Suprapubic skin (tissue), 4 donors: ENCODE measurements around the gene LRIF1. TPM values are rescaled to one million over a fixed set of nuclear protein-coding genes. Genes with fewer than 3 reads are reported as not detected.

Experiments used
- DNase-seq, 2 donors: peaks; one replicate each; pipeline ENCODE4 v3.0.0-alpha.2; 2019; ENCODE audit warnings: low spot score in 2 of 2
- H3K27ac ChIP-seq: fragments of 200-600 bp; sonication (generic); one replicate; pipeline ENCODE4 v1.5.1; 2019
- H3K27me3 ChIP-seq: fragments of 200-600 bp; sonication (generic); one replicate; pipeline ENCODE4 v1.5.1; 2019
- H3K36me3 ChIP-seq: fragments of 200-600 bp; sonication (generic); one replicate; pipeline ENCODE4 v1.5.1; 2019
- H3K4me1 ChIP-seq: fragments of 200-600 bp; sonication (generic); one replicate; pipeline ENCODE4 v1.5.1; 2019
- H3K4me3 ChIP-seq: fragments of 200-600 bp; sonication (generic); one replicate; pipeline ENCODE4 v1.5.1; 2019; ENCODE audit warnings: mild to moderate bottlenecking
- H3K9me3 ChIP-seq: fragments of 200-600 bp; sonication (generic); one replicate; pipeline ENCODE4 v1.5.1; 2019
- EP300 ChIP-seq: sonication (generic); formaldehyde crosslinking; IDR thresholded peaks from one replicate; pipeline ENCODE4 v1.6.1; 2017; ENCODE audit warnings: antibody characterized with exemption
- POLR2A ChIP-seq, 2 donors: fragments of 450-650 bp; IDR thresholded peaks; one replicate each; pipeline ENCODE4 v1.6.1; 2017; ENCODE audit warnings: antibody characterized with exemption in 2 of 2, mild to moderate bottlenecking in 2 of 2, moderate library complexity in 2 of 2
- POLR2AphosphoS5 ChIP-seq, 3 donors: sonication (generic); formaldehyde crosslinking; IDR thresholded peaks; one replicate each; pipeline ENCODE4 v1.6.1; 2017; ENCODE audit warnings: antibody characterized with exemption in 3 of 3
- WGBS: methylation state at CpG from one replicate; pipeline ENCODE4 v1.1.5; 2018; 5-methylcytosine and 5-hydroxymethylcytosine counted together
- total RNA-seq, 4 donors: library from RNA; depleted of rRNA; stranded (reverse); fragments of >200 nt; gene quantifications; one replicate each; pipeline ENCODE4 v1.1.0, GENCODE V29; 2016
- TF ChIP-seq, protein P1 (sequence below), 2 donors: fragments of 200-600 bp in 1 of 2; fragments of 450-650 bp in 1 of 2; sonication (generic) in 1 of 2; IDR thresholded peaks; one replicate each; pipeline ENCODE4 v1.5.1; 2016 to 2019; ENCODE audit warnings: antibody characterized with exemption in 2 of 2, mild to moderate bottlenecking in 1 of 2, moderate library complexity in 1 of 2

Gene LRIF1
- total RNA-seq, 4 donors from 2014 or later: 7.9 to 11.5 (median 8.7) TPM

DNA sequence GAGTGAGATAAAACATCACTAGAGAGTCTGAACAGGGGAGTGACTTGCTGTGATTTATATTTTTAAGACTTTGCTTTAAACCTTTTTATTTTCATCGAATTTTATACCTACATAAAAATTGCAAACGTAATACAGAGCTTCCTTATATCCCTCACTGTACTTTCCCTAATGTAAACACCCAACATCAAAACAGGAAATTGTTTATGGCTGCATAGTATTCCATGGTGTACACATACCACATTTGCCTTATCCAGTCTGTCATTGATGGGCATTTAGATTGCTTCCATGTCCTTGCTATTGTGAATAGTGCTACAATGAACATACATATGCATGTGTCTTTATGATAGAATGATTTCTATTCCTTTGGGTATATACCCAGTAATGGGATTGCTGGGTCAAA, 34.8 kb downstream of the LRIF1 start:
- Histone ChIP-seq H3K27me3 (no peaks in the 10 kb centered on the region), H3K9me3 (no peaks in the 10 kb centered on the region), H3K36me3 (no peaks in the 10 kb centered on the region), H3K4me3 (no peak overlapping the region), H3K4me1 (no peaks in the 10 kb centered on the region), H3K27ac (no peak overlapping the region)
- no peak for DNase-seq
- WGBS: 78% methylated on average over 2 of the region's 2 CpGs
- TF ChIP-seq POLR2A (IDR thresholded peaks at IDR 0.05) (no peak), EP300 (no peak), POLR2AphosphoS5 (IDR thresholded peaks at IDR 0.05) (no peak)
- TF ChIP-seq, protein P1, sequence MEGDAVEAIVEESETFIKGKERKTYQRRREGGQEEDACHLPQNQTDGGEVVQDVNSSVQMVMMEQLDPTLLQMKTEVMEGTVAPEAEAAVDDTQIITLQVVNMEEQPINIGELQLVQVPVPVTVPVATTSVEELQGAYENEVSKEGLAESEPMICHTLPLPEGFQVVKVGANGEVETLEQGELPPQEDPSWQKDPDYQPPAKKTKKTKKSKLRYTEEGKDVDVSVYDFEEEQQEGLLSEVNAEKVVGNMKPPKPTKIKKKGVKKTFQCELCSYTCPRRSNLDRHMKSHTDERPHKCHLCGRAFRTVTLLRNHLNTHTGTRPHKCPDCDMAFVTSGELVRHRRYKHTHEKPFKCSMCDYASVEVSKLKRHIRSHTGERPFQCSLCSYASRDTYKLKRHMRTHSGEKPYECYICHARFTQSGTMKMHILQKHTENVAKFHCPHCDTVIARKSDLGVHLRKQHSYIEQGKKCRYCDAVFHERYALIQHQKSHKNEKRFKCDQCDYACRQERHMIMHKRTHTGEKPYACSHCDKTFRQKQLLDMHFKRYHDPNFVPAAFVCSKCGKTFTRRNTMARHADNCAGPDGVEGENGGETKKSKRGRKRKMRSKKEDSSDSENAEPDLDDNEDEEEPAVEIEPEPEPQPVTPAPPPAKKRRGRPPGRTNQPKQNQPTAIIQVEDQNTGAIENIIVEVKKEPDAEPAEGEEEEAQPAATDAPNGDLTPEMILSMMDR (IDR thresholded peaks at IDR 0.05): no peak

DNA sequence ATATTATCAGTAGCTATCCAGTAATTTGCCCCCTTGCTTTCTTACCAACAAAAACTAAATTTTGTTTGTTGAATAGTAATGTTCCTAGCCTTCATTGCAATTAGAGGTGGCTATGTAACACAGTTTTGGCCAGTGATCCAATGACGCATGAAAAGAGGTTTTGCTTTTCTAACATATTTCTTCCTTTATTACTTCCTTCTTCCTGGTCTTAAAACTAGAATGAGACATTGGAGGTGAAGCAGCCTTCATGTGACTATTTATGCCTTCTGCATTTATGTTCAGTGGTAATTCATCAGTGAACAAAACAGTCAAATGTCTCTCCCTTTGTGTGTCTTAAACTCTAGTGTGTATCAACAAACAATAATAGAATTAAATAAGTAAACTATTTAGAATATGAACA, 35.5 kb downstream of the LRIF1 start:
- WGBS: 71% methylated on average over 1 of the region's 1 CpG
- no peaks in the 10 kb centered on the region for H3K36me3 ChIP-seq
- no peaks in the 10 kb centered on the region for H3K27me3 ChIP-seq
- no peak for DNase-seq
- no peaks in the 10 kb centered on the region for H3K4me1 ChIP-seq
- no peak overlapping the region for H3K4me3 ChIP-seq
- H3K27ac ChIP-seq: no peak overlapping the region
- TF ChIP-seq, protein P1 (IDR thresholded peaks at IDR 0.05): no peak
- TF ChIP-seq POLR2AphosphoS5 (IDR thresholded peaks at IDR 0.05) (no peak), EP300 (no peak), POLR2A (IDR thresholded peaks at IDR 0.05) (no peak)
- H3K9me3 ChIP-seq: no peaks in the 10 kb centered on the region

DNA sequence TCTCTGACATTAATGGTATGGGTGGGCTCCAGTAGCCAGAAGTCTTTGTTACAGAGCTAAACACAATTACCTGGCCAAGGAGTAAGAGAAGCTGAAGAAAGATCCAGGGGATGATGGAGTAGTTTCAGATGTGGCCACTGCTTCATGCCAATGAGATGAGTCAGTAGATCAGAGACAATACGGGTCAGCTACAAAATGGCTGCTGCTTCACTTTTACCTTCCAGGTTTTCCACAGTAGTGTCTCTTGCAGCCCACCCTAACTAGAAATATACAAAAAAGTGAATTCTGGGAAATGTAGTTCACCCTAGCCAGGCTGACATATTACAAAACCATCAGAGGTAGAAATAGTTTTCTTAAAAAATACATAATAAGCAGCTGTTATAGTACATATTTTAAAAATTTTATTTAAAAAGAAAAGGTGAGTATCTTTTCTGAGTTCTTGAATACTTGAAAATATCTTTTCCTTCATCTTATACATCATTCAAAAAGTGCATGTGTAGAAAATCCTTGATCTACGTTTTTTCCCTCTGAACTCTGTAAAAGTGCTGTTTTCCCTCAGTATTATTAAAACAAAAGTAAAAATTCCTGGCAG, 36.1 kb downstream of the LRIF1 start:
- TF ChIP-seq POLR2AphosphoS5 (IDR thresholded peaks at IDR 0.05): no peak
- TF ChIP-seq POLR2A (IDR thresholded peaks at IDR 0.05): no peak
- TF ChIP-seq, protein P1 (IDR thresholded peaks at IDR 0.05): no peak
- TF ChIP-seq EP300: no peak
- H3K4me3 ChIP-seq: no peak overlapping the region
- H3K9me3 ChIP-seq: no peaks in the 10 kb centered on the region
- DNase-seq: no peak
- H3K36me3 ChIP-seq: no peaks in the 10 kb centered on the region
- no peaks in the 10 kb centered on the region for H3K27me3 ChIP-seq
- H3K4me1 ChIP-seq: no peaks in the 10 kb centered on the region
- WGBS: 74% methylated on average over 2 of the region's 2 CpGs
- H3K27ac ChIP-seq: no peak overlapping the region

DNA sequence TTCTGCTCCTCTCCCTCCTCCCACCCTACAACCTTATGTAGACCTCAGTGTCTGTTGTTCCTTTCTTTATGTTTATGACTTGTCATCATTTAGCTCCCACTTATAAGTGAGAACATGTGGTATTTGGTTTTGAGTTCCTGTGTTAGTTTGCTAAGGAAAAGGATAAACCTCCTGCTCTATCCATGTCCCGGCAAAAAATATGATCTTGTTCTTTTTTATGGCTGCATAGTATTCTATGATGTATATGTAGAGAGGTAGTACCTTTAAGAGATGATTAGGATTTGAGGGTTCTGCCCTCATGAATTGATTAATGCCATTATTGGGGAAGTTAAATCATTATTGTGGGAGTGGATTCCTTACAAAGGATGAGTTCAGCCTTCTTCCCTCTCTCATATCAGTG, 41.8 kb downstream of the LRIF1 start:
- Histone ChIP-seq H3K27ac (no peak overlapping the region), H3K36me3 (no peaks in the 10 kb centered on the region), H3K9me3 (no peaks in the 10 kb centered on the region), H3K27me3 (no peaks in the 10 kb centered on the region), H3K4me1 (no peaks in the 10 kb centered on the region), H3K4me3 (no peak overlapping the region)
- WGBS: 100% methylated on average over 1 of the region's 1 CpG
- no peak for TF ChIP-seq POLR2AphosphoS5 (IDR thresholded peaks at IDR 0.05)
- TF ChIP-seq, protein P1 (IDR thresholded peaks at IDR 0.05): no peak
- no peak for DNase-seq

DNA sequence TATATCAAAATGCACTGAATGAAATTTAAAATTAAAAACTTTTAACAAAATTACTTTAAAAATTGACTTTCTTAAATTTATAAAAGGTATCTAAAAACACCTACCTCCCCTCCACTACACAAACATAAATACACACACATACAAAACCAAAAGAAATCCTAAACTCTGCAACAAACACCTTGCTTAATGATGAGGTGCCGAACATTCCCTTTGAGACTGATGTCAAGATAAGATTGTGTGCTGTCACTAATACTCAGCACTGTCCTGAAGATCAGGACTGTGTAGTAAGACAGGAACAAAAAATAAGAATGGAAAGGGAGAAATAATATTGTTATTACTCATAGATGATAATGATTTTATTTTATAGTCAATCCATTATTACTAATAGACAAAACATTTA, 45.7 kb downstream of the LRIF1 start:
- Histone ChIP-seq H3K4me1 (no peaks in the 10 kb centered on the region), H3K9me3 (peaks cover 1% of the 10 kb centered on the region), H3K27me3 (no peaks in the 10 kb centered on the region), H3K36me3 (no peaks in the 10 kb centered on the region), H3K4me3 (no peak overlapping the region), H3K27ac (no peak overlapping the region)
- 80% methylated on average over 1 of the region's 1 CpG for WGBS
- TF ChIP-seq, protein P1 (IDR thresholded peaks at IDR 0.05): no peak
- TF ChIP-seq POLR2AphosphoS5 (IDR thresholded peaks at IDR 0.05) (no peak), POLR2A (IDR thresholded peaks at IDR 0.05) (no peak), EP300 (no peak)
- DNase-seq: no peak
